Urinary bladder (tissue), 4 donors: Measurements from ENCODE around the gene MGAT4B. TPM values are rescaled to one million over a fixed set of nuclear protein-coding genes. Genes with fewer than 3 reads are reported as not detected.
"Not testable (repeated sequence)": the region's sequence is repeated elsewhere in the genome, so short reads cannot be mapped to it uniquely, and the experiment has no call there.

Experiments used
- DNase-seq: peaks from one replicate; pipeline ENCODE4 v3.0.0-alpha.2; 2015; ENCODE audit errors: extremely low spot score
- H3K27ac ChIP-seq: one replicate; pipeline ENCODE4 v1.5.1; 2013; ENCODE audit warnings: low read depth, mild to moderate bottlenecking, moderate library complexity
- H3K36me3 ChIP-seq: one replicate; pipeline ENCODE4 v1.6.1; 2013; ENCODE audit warnings: mild to moderate bottlenecking, moderate library complexity; ENCODE audit not compliant: insufficient read depth
- H3K4me1 ChIP-seq: one replicate; pipeline ENCODE4 v1.6.1; 2013; ENCODE audit warnings: mild to moderate bottlenecking, moderate library complexity; ENCODE audit not compliant: insufficient read depth
- H3K4me3 ChIP-seq: one replicate; pipeline ENCODE4 v1.5.1; 2013; ENCODE audit warnings: low read depth, low read length
- WGBS: extraction: QIAGEN DNeasy Blood & Tissue Kit; methylation state at CpG from one replicate; pipeline ENCODE4 v1.1.7; 2013; 5-methylcytosine and 5-hydroxymethylcytosine counted together
- polyA plus RNA-seq: library from polyadenylated mRNA; stranded (reverse); fragments of 200-250 nt; gene quantifications from one replicate; pipeline ENCODE4 v1.2.3, GENCODE V29; 2013
- total RNA-seq: library from RNA; depleted of rRNA; stranded (reverse); fragments of >200 nt; gene quantifications from one replicate; pipeline ENCODE4 v1.2.3, GENCODE V29; 2014
- donor health status: healthy with polysubstance abuse.
- donor health status: healthy.

The MGAT4B gene
- total RNA-seq (38.9 TPM), polyA plus RNA-seq (64.6 TPM)

- no peaks in the 10 kb centered on the region for H3K4me1 ChIP-seq
- DNase-seq, result no peak
Measured at GRCh38 chr5:179806250-179807048, at the start of gene MGAT4B. TSS of gene MGAT4B (minus strand) at chr5:179806866. CDS start at chr5:179806583, 283 bp downstream.

GRCh38 chr5:179854356-179854755, 47.7 kb upstream of the MGAT4B start:
- Histone ChIP-seq H3K4me3 (no peak overlapping the region), H3K4me1 (no peaks in the 10 kb centered on the region), H3K36me3 (peaks cover 3% of the 10 kb centered on the region), H3K27ac (no peak overlapping the region)
- DNase-seq, result no peak
- 83% methylated on average over 8 of the region's 8 CpGs for WGBS

More at GRCh38 chr5:179806250-179807048, at the start of gene MGAT4B:
- under 1% methylated on average over 105 of the region's 108 CpGs for WGBS
- H3K27ac ChIP-seq, result peak within 1 kb of the TSS; percentile 96
- H3K36me3 ChIP-seq, result no peaks in the 10 kb centered on the region
- peak within 1 kb of the TSS; percentile 92 for H3K4me3 ChIP-seq

GRCh38 chr5:179852993-179853547, 46.4 kb upstream of the MGAT4B start:
- H3K27ac ChIP-seq, result no peak overlapping the region
- no peaks in the 10 kb centered on the region for H3K4me1 ChIP-seq
- H3K36me3 ChIP-seq, result peaks cover 3% of the 10 kb centered on the region
- 87% methylated on average over 8 of the region's 8 CpGs for WGBS
- DNase-seq, result no peak
- H3K4me3 ChIP-seq, result no peak overlapping the region

- Histone ChIP-seq H3K27ac (no peak overlapping the region), H3K36me3 (peaks cover 4% of the 10 kb centered on the region), H3K4me1 (no peaks in the 10 kb centered on the region), H3K4me3 (no peak overlapping the region)
- no peak for DNase-seq
- 95% methylated on average over 9 of the region's 9 CpGs for WGBS
Measured at GRCh38 chr5:179841621-179842020, 35.0 kb upstream of the MGAT4B start.

GRCh38 chr5:179840766-179841165, 34.1 kb upstream of the MGAT4B start:
- H3K27ac ChIP-seq, result no peak overlapping the region
- H3K4me1 ChIP-seq, result no peaks in the 10 kb centered on the region
- no peak for DNase-seq
- peaks cover 7% of the 10 kb centered on the region for H3K36me3 ChIP-seq
- 92% methylated on average over 17 of the region's 17 CpGs for WGBS
- H3K4me3 ChIP-seq, result no peak overlapping the region

GRCh38 chr5:179840321-179840720, 33.7 kb upstream of the MGAT4B start:
- Histone ChIP-seq H3K4me1 (no peaks in the 10 kb centered on the region), H3K27ac (no peak overlapping the region), H3K4me3 (no peak overlapping the region), H3K36me3 (peaks cover 7% of the 10 kb centered on the region)
- DNase-seq, result no peak
- 94% methylated on average over 11 of the region's 11 CpGs for WGBS

GRCh38 chr5:179839328-179840256, 32.9 kb upstream of the MGAT4B start:
- Histone ChIP-seq H3K27ac (no peak overlapping the region), H3K36me3 (peaks cover 7% of the 10 kb centered on the region), H3K4me3 (no peak overlapping the region), H3K4me1 (no peaks in the 10 kb centered on the region)
- no peak for DNase-seq
- WGBS, result 85% methylated on average over 16 of the region's 16 CpGs

- Histone ChIP-seq H3K36me3 (peaks cover 9% of the 10 kb centered on the region), H3K27ac (no peak overlapping the region), H3K4me3 (no peak overlapping the region), H3K4me1 (no peaks in the 10 kb centered on the region)
- DNase-seq, result no peak
- WGBS, result 87% methylated on average over 15 of the region's 15 CpGs
Measured at GRCh38 chr5:179837076-179838011, 30.7 kb upstream of the MGAT4B start.

- WGBS, result 87% methylated on average over 19 of the region's 19 CpGs
- Histone ChIP-seq H3K4me1 (no peaks in the 10 kb centered on the region), H3K4me3 (no peak overlapping the region), H3K27ac (peak overlapping the region; percentile 23), H3K36me3 (peaks cover 14% of the 10 kb centered on the region)
- DNase-seq, result no peak
Measured at GRCh38 chr5:179836225-179837019, 29.8 kb upstream of the MGAT4B start.

GRCh38 chr5:179834871-179835270, 28.2 kb upstream of the MGAT4B start:
- DNase-seq, H3K27ac ChIP-seq, H3K4me1 ChIP-seq, H3K4me3 ChIP-seq: not testable (repeated sequence)
- 96% methylated on average over 23 of the region's 28 CpGs for WGBS
- H3K36me3 ChIP-seq, result peaks cover 14% of the 10 kb centered on the region

GRCh38 chr5:179834120-179834519, 27.5 kb upstream of the MGAT4B start:
- DNase-seq, result no peak
- Histone ChIP-seq H3K27ac (no peak overlapping the region), H3K4me3 (no peak overlapping the region), H3K4me1 (no peaks in the 10 kb centered on the region), H3K36me3 (peaks cover 16% of the 10 kb centered on the region)
- WGBS, result 86% methylated on average over 8 of the region's 8 CpGs

- H3K4me3 ChIP-seq, result no peak overlapping the region
- whole genome bisulfite sequencing, result 98% methylated on average over 3 of the region's 3 CpGs
- no peak overlapping the region for H3K27ac ChIP-seq
- no peaks in the 10 kb centered on the region for H3K4me1 ChIP-seq
- DNase-seq, result no peak
- peaks cover 17% of the 10 kb centered on the region for H3K36me3 ChIP-seq
Measured at GRCh38 chr5:179833709-179834070, 27.0 kb upstream of the MGAT4B start.
